IPS-15b (cell line): ENCODE measurements around the gene ATXN7L2.
A peak's percentile ranks its signal among the peaks of the same experiment; 100 is the strongest.

Source experiments
- H3K27me3 ChIP-seq: one replicate; pipeline ENCODE4 v1.6.1; 2013; ENCODE audit warnings: low read length; ENCODE audit not compliant: control insufficient read depth, insufficient read depth
- H3K36me3 ChIP-seq: one replicate; pipeline ENCODE4 v1.6.1; 2013; ENCODE audit warnings: low read length; ENCODE audit not compliant: control insufficient read depth, insufficient read depth
- H3K4me1 ChIP-seq: one replicate; pipeline ENCODE4 v1.6.1; 2013; ENCODE audit warnings: mild to moderate bottlenecking, low read length; ENCODE audit not compliant: control insufficient read depth, insufficient read depth
- H3K4me3 ChIP-seq: one replicate; pipeline ENCODE4 v1.5.1; 2013; ENCODE audit warnings: low read depth, low read length
- H3K9ac ChIP-seq: one replicate; pipeline ENCODE4 v1.6.1; 2013; ENCODE audit warnings: low read depth, mild to moderate bottlenecking, low read length
- H3K9me3 ChIP-seq: one replicate; pipeline ENCODE4 v1.6.1; 2013; ENCODE audit warnings: mild to moderate bottlenecking, low read length; ENCODE audit not compliant: control insufficient read depth, insufficient read depth

The ATXN7L2 gene

DNA sequence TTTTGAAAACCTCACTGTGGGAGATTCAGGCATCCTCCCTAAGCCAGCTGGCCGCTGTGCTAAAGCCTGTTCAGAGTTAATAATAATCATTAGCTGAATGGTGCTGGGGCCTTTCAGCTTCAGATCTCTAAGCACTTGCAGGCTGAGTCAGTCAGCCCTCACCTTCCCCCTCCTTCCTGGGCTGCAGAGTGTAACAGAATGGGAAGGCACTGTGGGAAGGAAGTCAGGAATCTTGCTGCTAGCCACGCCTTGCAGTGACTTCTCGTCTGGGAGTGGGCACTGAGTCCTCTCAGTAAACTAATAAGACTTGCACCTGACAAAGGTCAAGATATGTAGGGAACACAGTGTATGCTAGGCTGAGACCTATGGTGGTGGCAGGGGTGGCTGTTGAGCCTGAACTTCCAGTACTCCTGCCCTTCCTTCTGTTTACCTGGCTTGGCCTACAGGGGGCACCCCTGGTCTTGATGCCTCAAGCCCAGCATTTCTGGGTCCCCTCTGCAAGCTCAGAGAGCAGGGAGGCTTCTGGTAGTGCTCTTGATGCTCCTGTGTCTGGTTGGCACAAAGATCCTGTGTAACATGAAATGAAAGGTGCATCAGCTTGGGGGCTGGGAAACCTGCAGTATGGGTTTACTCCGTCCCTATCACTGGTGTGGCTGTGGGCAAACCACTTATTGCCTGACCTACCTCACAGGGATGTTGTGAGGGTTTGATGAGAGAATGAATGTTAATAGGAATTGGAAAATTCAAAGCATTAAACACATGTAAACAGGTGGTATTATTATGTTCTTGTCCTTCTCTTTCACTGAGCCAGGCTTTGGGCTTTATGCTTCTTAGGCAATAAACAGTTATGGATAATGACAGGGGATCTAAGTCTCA is 16.2 kb downstream of the ATXN7L2 start:
- no peaks in the 10 kb centered on the region for H3K36me3 ChIP-seq
- H3K9me3 ChIP-seq: no peaks in the 10 kb centered on the region
- no peak overlapping the region for H3K9ac ChIP-seq
- no peaks in the 10 kb centered on the region for H3K27me3 ChIP-seq
- H3K4me1 ChIP-seq: peaks cover 6% of the 10 kb centered on the region
- no peak overlapping the region for H3K4me3 ChIP-seq

DNA sequence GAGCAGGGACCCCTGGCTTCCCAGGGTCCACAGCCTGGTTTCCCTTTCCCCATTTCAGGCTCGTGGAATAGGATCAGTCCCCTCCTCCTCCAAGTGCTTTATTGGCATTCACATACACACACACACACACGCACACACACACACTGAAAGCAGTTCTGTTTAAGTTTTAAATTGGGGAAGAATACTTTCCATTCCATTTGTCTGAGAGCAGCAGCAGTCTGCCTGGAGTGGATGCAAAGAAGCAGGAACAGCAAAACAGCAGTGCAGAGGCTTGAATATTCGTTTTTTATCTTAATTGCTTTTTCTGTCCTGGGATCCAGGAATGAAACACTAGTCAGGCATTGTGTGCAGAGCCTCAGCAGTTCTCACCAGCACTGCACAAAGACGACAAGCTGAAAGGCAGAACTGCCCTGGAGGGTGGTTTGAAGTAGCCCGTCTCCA is 17.3 kb downstream of the ATXN7L2 start:
- Histone ChIP-seq H3K36me3 (no peaks in the 10 kb centered on the region), H3K9ac (no peak overlapping the region), H3K4me1 (peaks cover 6% of the 10 kb centered on the region)

DNA sequence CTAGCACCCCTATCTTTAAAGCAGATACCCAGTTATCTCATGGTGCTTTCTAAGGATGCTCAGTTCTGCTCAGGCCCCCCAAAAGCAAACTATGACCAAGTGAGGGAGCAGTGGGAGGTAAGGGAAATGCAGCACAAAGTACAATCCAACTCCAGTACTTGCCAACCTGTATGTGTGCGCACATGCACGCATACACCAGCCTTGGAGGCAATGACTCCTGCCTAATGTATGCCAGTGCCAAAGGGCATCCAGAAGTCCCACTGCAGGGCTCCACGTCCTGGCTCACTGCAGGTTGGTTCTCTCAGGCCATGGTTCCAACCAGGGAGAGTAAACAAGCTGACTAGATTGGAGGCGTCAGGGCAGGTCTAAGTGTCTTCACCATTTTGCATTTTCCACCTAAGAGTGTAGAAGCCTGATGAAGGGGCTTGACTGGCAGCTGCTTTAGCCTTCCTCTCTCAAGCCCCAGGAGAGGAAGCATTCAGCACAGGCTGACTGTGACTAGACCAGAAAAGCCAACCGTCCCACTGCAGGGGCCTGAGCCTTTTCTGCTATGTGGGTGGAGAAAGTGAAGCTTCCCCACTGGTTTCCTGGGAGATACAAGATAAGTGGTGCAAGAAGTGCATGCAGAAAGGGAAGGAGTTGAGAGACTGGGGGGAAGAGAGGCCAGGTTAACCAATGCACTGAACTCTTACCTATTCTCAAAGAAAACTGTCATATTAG is 18.1 kb downstream of the ATXN7L2 start:
- Histone ChIP-seq H3K4me1 (peaks cover 6% of the 10 kb centered on the region), H3K9ac (no peak overlapping the region), H3K36me3 (no peaks in the 10 kb centered on the region), H3K9me3 (no peaks in the 10 kb centered on the region), H3K4me3 (no peak overlapping the region), H3K27me3 (peaks cover 3% of the 10 kb centered on the region)

More for the DNA sequence above, 17.3 kb downstream of the ATXN7L2 start:
- Histone ChIP-seq H3K4me3 (no peak overlapping the region), H3K9me3 (no peaks in the 10 kb centered on the region), H3K27me3 (no peaks in the 10 kb centered on the region)

DNA sequence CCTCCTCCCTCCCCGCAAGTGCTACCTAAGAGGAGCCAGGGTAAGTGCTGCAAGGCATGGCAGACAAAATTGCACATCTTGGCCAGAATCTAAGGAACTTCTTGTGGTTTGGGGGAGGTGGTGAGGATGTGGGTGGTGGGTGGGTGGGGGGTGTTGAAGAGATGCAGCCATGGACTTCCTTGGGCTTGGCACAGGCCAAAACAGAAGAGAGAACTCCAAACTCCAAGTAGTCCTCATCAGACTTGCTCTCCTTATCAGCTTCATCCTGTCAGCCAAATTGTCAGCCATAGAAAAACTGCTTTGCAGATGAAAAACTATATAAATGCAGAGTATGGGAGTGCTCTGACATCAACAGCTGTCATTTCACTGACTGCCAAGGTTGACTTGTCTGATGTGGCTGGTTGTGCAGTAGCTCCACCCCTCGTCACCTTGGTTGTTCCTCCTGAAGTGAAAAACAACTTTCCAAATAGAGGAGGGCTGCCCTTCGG is 18.7 kb downstream of the ATXN7L2 start:
- H3K4me3 ChIP-seq: no peak overlapping the region
- no peaks in the 10 kb centered on the region for H3K36me3 ChIP-seq
- peaks cover 4% of the 10 kb centered on the region for H3K27me3 ChIP-seq
- no peaks in the 10 kb centered on the region for H3K9me3 ChIP-seq
- H3K9ac ChIP-seq: no peak overlapping the region
- H3K4me1 ChIP-seq: peaks cover 5% of the 10 kb centered on the region

DNA sequence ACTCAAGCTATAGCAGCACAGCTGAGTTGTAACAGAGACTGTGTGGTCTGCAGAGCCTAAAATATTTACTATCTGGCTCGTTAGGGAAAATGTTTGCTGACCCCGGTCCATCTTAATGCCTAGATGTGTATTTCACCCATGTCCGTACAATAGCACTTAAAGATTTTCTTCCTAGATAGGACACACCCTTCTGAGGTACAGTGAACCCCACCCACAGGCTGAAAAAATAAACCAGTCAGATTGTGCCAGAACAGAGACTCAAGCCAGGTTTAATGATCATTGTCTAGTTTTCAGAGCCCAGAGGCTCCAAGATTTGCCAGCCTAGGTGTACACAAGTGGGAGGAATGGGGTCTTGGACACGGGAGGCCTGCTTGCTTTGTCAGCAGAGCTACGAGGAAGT is 20.2 kb downstream of the ATXN7L2 start:
- Histone ChIP-seq H3K9ac (no peak overlapping the region), H3K36me3 (no peaks in the 10 kb centered on the region), H3K4me3 (no peak overlapping the region), H3K9me3 (no peaks in the 10 kb centered on the region), H3K4me1 (no peaks in the 10 kb centered on the region), H3K27me3 (peaks cover 20% of the 10 kb centered on the region)

DNA sequence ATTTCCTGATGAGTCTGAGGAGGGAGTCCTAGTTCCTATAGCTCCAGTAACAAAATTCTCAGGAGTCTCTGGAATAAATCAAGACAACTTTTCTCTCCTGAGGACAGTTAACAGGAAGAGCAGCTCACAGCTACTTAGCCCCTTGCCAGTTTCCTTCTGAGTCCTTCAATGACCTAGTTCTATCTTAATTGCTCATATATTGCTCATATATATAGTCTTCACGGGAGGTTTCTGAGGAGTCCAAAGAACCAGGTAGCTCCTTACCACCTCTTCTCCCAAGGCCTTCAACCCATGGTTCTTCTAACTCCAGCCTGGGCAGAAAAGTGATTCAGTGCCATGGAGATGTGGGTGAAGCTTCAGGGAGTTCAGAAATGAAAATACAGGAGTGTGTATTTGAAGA is 21.3 kb downstream of the ATXN7L2 start:
- no peak overlapping the region for H3K9ac ChIP-seq
- no peaks in the 10 kb centered on the region for H3K36me3 ChIP-seq
- no peak overlapping the region for H3K4me3 ChIP-seq
- H3K4me1 ChIP-seq: no peaks in the 10 kb centered on the region
- peaks cover 25% of the 10 kb centered on the region for H3K27me3 ChIP-seq
- H3K9me3 ChIP-seq: no peaks in the 10 kb centered on the region

DNA sequence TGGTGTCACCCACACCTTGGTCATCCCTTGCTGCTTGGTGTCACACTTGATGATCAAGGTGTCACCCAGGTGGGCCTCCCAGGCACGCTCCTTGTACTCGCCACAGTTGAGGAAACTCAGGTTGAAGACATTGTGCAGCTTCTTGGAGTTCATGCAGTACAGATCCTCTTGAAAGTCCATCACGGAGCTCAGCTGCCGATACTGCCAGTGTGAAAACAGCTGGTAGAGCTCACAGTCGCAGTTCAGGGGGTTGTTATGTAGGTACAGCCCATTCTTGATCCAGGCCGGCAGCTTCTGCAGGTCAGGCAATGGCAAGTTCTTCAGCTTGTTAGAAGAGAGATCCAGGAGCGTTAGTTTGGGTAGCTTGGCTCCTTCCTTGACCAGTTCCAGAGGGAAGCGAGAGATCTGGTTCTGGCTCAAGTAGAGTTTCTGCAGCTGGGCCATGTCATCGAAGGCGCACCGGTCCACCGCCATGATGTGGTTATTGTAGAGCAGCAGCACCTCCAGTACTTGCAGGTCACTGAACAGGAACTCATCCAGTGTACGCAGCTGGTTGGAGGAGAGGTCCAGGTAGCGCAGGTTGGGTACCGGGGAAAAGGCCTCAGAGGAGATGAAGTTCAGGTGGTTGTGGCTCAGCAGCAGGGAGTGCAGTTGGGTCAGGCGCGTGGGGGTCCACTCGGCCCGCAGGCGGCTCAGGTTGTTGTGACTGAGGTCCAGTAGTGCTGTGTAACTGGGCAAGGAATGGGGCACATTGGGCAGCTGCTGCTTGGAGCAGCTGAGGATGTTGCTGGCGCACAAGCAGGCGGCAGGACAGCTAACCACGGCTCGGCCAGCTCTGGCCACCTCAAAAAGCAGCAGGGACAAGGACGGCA is 24.5 kb downstream of the ATXN7L2 start:
- Histone ChIP-seq H3K4me3 (no peak overlapping the region), H3K9ac (no peak overlapping the region), H3K4me1 (no peaks in the 10 kb centered on the region), H3K9me3 (no peaks in the 10 kb centered on the region), H3K27me3 (peaks cover 44% of the 10 kb centered on the region), H3K36me3 (no peaks in the 10 kb centered on the region)

DNA sequence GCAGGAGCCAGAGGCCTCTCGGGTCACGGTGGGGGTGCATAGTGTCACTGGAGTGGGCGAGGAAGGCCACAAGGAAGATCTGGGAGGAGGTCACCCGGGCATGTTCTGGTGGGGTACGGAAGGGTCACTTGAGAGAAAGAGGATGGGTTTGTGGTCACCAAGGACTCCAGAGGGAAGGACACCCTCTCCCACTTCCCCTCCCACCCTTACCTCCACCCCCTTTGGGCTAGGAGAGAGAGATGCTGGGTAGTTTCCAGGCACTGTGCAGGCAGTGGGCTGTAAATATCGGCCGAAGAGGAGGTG is 25.1 kb downstream of the ATXN7L2 start:
- Histone ChIP-seq H3K4me1 (no peaks in the 10 kb centered on the region), H3K36me3 (no peaks in the 10 kb centered on the region)

DNA sequence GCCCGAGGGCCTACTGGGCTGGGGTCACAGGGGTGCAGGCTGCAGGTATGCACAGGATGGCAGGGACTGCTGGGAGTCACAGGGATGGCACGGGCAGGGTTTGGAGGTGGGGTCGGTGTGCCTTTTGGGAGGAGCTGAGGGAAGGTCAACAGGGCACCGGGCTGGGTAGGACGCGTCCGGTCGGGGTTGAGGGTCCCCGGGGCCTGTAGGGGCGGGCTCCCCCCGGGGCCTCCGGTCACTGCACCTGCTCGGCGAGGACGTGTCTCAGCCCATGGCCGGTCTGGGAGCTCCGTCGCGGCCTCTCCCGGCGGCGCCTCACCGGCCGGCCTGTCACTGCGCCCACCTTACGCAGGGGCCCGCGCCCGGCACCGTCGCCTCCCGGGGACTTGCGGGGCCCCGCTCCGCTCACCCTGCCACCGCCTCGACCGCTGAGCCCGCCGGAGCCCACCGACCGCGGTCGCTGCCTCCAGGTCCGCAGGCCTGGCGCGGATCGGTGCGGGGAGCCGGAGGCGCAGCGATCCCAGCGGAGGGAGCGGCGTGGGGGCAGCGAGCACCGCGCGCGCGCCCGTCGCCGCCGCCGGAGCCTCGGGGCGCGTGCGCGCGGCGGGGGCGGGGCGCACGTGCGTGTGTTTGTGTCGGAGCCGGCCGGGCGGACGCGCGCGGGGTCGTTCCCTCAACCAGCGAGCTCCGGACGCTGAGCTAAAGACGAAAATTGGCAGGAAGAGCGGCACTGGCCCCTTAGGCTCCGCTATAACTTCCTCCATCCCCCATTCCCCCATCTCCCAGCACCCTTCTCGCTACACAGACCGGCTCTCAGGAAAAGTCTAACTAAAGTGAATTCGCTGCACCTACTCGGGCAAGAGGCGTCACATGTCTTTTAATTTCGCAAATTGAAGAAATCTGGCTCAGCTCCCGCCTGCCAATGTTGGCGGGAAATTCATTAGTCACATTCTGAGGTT is 25.8 kb downstream of the ATXN7L2 start, which contains the start of gene AMIGO1:
Gene AMIGO1, minus strand, starts transcription at position 552 of the 959 bp plus-strand sequence. CDS start 815 bp downstream, outside the sequence.
- Histone ChIP-seq H3K36me3 (no peaks in the 10 kb centered on the region), H3K4me1 (no peaks in the 10 kb centered on the region), H3K9me3 (no peaks in the 10 kb centered on the region), H3K27me3 (peaks cover 44% of the 10 kb centered on the region), H3K4me3 (peak within 1 kb of the TSS; percentile 95), H3K9ac (peak within 1 kb of the TSS; percentile 54)

More for the DNA sequence above, 25.1 kb downstream of the ATXN7L2 start:
- H3K9ac ChIP-seq: no peak overlapping the region
- peak overlapping the region; percentile 95 for H3K4me3 ChIP-seq
- H3K27me3 ChIP-seq: peaks cover 44% of the 10 kb centered on the region
- no peaks in the 10 kb centered on the region for H3K9me3 ChIP-seq

DNA sequence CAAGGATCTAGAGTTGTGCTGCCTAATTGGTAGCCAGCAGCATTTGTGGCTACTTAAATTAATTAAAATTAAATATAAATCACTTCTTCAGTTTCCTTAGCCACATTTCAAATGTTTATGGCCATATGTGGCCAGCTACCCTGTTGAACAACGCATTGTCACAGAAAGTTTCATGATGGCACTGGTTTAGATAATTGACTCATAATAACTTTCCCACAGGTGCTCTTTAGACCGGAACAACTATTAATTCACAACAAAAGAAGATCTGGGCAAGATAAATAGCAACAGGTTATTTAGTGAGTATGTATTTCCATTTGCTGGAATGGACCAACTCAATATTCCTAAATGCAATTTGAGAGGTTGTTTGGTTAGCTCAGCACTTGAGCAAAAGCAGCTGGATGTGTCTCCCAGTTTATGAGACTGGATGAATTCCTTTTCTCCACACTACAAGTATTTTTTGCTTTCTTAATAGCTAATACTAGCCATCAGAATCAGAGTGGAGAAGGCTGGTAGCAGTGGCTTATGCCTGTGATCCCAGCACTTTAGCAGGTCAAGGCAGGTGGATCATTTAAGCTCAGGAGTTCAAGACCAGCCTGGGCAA is 29.5 kb downstream of the ATXN7L2 start:
- Histone ChIP-seq H3K4me3 (no peak overlapping the region), H3K36me3 (no peaks in the 10 kb centered on the region)

More for the DNA sequence above, 29.5 kb downstream of the ATXN7L2 start:
- no peaks in the 10 kb centered on the region for H3K9me3 ChIP-seq
- no peak overlapping the region for H3K9ac ChIP-seq
- no peaks in the 10 kb centered on the region for H3K4me1 ChIP-seq
- H3K27me3 ChIP-seq: peaks cover 31% of the 10 kb centered on the region
